GM13977 (cell line): ENCODE measurements around the gene PES1.
"Not testable (repeated sequence)": the region's sequence is repeated elsewhere in the genome, so short reads cannot be mapped to it uniquely, and the experiment has no call there.

Source experiments
- DNase-seq: peaks from one replicate; pipeline ENCODE4 v3.0.0; 2012; ENCODE audit warnings: low spot score
- CTCF ChIP-seq: IDR thresholded peaks from 2 replicates; pipeline ENCODE4 v1.5.1; 2012; ENCODE audit warnings: mild to moderate bottlenecking, control low read depth; ENCODE audit not compliant: insufficient read depth; ENCODE audit errors: extremely low read depth, missing control alignments
- in situ Hi-C: fragments of 300-500 bp; cut with MboI; formaldehyde crosslinking; loops from one replicate; pipeline ENCODE4 v1.12.0; 2022; ENCODE audit warnings: low sequenced_read_pairs, low pct_unique_long_range_greater_than_20kb, mixed read lengths, inconsistent platforms; ENCODE audit not compliant: unreplicated experiment

The PES1 gene

GRCh38 chr22:30562366-30562765 is 29.3 kb downstream of the PES1 start:
- in situ Hi-C loops: no loop called here
- TF ChIP-seq CTCF: no peak
- DNase-seq: no peak

GRCh38 chr22:30561402-30562189 is 30.1 kb downstream of the PES1 start:
- no peak for DNase-seq
- in situ Hi-C loops: no loop called here
- TF ChIP-seq CTCF: no peak

GRCh38 chr22:30560643-30561202 is 31.0 kb downstream of the PES1 start:
- DNase-seq, in situ Hi-C loops: not testable (repeated sequence)
- peak; percentile 31 for TF ChIP-seq CTCF

- no peak for DNase-seq
- TF ChIP-seq CTCF: no peak
- in situ Hi-C loops: no loop called here
Observed at GRCh38 chr22:30559889-30560288, 31.8 kb downstream of the PES1 start.

- in situ Hi-C loops: no loop called here
- TF ChIP-seq CTCF: no peak
- DNase-seq: no peak
Observed at GRCh38 chr22:30557243-30557642, 34.5 kb downstream of the PES1 start.

GRCh38 chr22:30556388-30556787 is 35.3 kb downstream of the PES1 start:
- no peak for TF ChIP-seq CTCF
- no peak for DNase-seq
- in situ Hi-C loops: no loop called here
